Stimulated activated naive CD8-positive, alpha-beta T cell treated with anti-CD3 and anti-CD28 coated beads, Interleukin-15, Interleukin-2, amounts not matched to agents 100 U/mL and 50 U/mL, for 24 hours (primary cell): Measurements from ENCODE around the gene ADM.
"Not testable (repeated sequence)": the region's sequence is repeated elsewhere in the genome, so short reads cannot be mapped to it uniquely, and the experiment has no call there.

Experiments
- ATAC-seq: fragments of 150-1000 bp; cut with Tn5 transposase; one replicate; pipeline ENCODE4 v1.10.0; 2021
- DNase-seq: peaks from one replicate; pipeline ENCODE4 v3.0.0; 2021

Gene ADM

DNA sequence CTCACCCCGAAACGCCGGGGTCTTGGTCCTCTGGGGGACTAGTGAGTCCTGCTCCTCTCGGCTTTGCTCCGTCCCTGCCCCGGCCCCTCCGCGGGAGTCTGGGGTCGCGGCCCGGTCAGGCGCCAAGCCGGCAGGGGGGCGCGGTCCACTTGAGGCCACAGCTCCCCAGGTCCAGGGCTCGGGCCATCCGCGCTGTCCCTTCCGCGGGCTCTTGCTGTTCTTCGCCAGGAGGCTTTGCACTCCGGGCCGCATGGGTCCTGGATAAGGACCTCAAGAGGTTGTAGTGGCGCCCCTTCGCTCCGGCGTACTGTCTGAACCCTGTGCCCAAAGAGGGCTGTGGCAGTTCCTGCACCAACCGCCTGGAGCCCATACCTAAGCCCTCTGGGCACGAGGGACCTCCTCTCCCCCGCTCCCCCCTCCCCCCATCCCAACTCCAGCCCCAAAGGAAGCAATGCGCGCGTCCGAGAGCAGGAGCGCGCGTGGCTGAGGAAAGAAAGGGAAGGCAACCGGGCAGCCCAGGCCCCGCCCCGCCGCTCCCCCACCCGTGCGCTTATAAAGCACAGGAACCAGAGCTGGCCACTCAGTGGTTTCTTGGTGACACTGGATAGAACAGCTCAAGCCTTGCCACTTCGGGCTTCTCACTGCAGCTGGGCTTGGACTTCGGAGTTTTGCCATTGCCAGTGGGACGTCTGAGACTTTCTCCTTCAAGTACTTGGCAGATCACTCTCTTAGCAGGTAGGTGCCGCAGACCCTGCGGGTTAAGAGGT lies at the start of gene ADM:
TSS of gene ADM (plus strand) at position 579 of the 767 bp plus-strand sequence. CDS start 628 bp downstream, outside the sequence.
- ATAC-seq (peak; percentile 26), DNase-seq (peak; percentile 61)

- DNase-seq, result no peak
- ATAC-seq, result no peak
These were observed 49.3 kb upstream of the ADM start for GRCh38 chr11:10255388-10256125.

GRCh38 chr11:10257478-10257877 lies 47.4 kb upstream of the ADM start:
- no peak for DNase-seq
- no peak for ATAC-seq

GRCh38 chr11:10261821-10262220 lies 43.1 kb upstream of the ADM start:
- ATAC-seq, result no peak
- DNase-seq, result no peak

- no peak for ATAC-seq
- DNase-seq, result no peak
These were observed 40.9 kb upstream of the ADM start for GRCh38 chr11:10263929-10264328.

DNA sequence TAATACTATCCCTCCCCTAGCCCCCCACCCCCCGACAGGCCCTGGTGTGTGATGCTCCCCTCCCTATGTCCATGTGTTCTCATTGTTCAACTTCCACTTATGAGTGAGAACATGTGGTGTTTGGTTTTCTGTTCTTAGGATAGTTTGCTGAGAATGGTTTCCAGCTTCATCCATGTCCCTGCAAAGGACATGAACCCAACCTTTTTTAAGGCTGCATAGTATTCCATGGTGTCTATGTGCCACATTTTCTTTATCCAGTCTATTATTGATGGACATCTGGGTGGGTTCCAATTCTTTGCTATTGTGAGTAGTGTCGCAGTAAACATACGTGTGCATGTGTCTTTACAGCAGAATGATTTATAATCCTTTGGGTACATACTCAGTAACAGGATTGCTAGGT lies 40.2 kb upstream of the ADM start:
- DNase-seq, ATAC-seq: not testable (repeated sequence)

DNA sequence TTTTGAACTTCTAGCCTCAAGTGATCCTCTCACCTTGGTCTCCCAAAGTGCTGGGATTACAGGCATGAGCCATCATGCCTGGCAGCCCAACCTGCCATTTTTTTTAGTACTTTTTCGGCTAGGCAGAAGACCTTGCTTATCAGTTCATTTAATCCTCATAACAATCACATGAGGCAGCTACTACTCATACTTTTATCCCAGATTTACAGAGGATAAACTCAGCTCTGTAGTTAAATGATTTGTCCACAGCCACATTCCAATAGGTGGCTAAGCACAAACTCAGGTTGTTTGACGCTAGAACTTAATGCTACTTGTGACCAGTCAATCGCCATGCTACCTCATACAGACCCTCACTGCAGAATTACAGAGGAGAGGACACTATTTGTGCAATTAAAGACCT lies 38.9 kb upstream of the ADM start:
- ATAC-seq, result no peak
- DNase-seq, result no peak

GRCh38 chr11:10267821-10268220 lies 37.1 kb upstream of the ADM start:
- no peak for ATAC-seq
- DNase-seq, result no peak

DNA sequence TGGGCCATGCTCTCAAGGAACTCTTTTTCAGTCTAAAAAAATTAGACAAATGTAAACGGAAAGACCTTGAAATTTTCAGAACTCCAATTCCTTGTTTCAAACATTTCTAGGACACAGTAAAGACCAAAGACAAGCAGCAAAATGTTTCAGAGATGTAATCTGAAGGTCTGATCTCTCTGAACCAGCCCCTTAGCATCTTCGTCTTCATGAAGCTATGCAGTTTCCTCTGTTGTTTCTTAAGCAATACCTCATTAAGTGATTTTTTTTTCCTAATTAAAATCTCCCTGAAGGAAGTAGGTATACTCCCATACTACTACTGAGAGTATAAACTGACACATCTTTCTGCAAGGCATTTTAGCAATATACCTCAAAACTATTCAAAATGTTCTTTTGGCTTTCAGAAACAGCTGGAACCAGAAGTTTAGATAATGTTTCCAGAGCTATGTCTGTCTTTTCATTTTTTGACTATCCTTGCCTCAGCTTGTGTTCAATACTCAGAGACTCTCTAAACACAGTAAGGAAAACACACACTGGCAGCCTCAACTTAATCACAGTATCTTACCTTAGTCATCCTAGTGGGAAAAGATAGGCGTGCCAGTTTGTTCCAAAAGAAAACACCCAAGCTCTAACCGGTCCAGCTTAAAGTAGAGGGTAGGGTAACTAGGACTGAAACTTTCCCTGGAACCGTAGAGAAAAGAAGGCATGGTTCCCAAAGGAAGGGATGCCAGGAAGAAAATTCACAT lies 36.0 kb upstream of the ADM start:
- no peak for DNase-seq
- no peak for ATAC-seq

DNA sequence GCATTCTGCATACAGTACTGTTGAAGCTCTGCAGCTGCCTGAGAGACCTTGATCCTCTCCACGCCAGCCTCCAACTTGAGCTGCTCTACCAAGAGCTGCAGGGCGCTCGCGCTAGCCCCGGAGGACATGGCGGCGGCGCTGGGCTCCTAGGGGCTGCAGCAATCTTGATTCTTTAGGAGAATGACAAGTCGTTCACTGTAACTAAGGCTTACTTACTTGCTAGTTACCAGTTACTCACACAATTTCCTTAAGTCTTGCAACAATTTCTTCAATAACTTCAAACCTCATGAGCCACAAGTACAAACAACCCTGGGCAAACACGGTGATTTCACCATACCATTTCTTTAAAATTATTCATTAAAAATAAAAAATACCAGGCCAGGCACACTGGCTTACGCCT lies 32.7 kb upstream of the ADM start:
- ATAC-seq, result no peak
- DNase-seq, result no peak

DNA sequence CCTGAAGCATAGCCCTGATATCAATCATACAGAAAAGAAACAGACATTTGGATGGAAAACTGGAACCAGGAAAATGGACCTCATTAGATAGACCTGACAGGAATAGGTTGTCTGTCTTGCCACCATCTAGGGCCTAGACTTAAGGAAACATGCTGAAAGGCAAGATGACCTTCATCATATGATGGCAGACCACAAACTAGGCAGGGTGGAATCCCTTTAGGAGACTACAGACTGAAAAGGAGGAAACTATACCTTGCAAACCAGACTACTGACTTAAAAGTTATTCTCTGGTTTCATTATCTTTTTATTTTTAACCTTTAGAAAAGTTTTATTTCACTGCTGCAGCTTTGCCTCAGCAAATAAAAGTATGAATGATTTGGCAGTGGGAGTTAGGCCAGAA lies 31.1 kb upstream of the ADM start:
- peak; percentile 59 for ATAC-seq
- DNase-seq, result no peak

GRCh38 chr11:10274726-10275125 lies 30.1 kb upstream of the ADM start:
- no peak for ATAC-seq
- DNase-seq, result no peak

DNA sequence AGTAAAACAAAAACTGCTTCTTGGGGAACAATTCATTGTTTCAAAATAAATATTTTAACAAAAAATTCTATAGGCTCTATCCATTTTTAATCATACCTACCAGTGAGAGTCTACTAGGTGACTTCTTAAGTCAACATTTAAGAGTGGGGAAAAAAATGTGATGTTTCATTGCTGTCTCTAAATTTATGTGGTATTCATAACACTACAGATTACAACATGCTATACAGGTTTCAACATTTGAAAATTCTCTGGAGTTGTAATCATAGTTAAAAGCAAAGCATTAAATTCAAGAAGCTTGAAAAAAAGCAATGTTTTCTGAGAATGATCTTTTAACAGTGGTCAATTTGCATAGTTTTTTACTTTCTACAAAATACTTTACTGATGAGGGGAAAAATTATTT lies 29.2 kb upstream of the ADM start:
- no peak for DNase-seq
- ATAC-seq, result no peak

- no peak for DNase-seq
- no peak for ATAC-seq
These were observed 22.8 kb upstream of the ADM start for GRCh38 chr11:10282117-10282516.

DNA sequence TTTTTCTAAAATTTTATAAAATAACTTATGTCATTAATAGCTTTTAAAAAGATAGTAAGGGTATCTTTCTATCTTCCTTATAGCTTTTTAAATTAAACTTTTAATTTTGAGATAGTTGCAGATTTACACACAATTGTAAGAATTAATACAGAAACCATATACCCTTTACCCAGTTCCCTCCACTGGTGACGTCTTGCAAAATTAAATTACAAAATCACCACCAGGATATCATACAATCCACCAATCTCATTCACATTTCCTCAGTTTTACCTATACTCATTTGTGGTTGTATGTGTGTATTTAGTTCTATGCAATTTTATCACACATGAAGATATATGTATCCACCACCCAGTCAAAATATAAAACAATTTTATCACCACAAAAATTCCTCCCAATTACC lies 20.9 kb upstream of the ADM start:
- ATAC-seq, result no peak
- DNase-seq, result no peak

DNA sequence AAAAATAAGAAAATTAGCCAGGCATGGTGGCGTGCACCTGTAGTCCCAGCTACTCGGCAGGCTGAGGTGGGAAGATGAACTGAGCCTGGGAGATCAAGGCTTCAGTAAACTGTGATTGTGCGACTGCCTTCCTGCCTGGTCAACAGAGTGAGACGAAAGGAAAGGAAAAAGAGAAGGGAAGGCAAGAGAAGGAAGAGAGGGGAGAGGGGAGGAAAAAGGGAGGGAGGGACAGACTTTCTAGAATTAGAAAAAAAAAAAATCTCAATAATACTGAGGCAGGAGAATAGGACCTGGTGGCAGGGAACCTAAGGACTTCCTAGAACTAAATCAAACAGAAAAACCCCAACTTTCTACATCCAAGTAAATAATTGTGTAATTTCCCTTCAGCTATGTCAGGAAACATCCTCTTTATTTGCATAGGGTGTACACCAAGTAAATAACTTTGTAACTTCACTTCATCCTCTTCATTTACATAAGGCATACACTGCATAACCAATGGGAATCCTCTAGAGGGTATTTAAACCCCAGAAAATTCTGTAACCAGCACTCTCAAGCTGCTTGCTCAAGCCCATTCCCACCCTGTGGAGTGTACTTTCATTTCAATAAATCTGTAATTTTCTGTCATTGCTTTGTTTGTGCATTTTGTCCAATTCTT lies 19.6 kb upstream of the ADM start:
- ATAC-seq (no peak), DNase-seq (no peak)

DNA sequence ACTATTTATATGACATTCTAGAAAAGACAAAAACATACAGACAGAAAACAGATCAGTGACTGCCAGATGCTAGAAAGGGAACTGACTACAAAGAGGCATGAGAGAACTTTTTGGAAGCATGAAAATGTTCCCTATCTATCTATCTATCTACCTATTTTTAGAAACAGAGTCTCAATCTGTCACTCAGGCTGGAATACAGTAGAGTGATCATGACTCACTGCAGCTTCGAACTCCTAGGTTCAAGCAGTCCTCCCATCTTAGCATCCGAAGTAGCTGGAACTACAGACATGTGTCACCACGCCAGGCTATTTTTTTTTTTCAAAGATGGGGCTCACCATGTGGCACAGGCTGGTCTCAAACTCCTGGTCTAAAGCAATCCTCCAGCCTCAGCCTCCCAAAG lies 17.7 kb upstream of the ADM start:
- ATAC-seq (no peak), DNase-seq (no peak)

GRCh38 chr11:10287766-10288715 lies 16.8 kb upstream of the ADM start:
- no peak for ATAC-seq
- DNase-seq, result no peak

DNA sequence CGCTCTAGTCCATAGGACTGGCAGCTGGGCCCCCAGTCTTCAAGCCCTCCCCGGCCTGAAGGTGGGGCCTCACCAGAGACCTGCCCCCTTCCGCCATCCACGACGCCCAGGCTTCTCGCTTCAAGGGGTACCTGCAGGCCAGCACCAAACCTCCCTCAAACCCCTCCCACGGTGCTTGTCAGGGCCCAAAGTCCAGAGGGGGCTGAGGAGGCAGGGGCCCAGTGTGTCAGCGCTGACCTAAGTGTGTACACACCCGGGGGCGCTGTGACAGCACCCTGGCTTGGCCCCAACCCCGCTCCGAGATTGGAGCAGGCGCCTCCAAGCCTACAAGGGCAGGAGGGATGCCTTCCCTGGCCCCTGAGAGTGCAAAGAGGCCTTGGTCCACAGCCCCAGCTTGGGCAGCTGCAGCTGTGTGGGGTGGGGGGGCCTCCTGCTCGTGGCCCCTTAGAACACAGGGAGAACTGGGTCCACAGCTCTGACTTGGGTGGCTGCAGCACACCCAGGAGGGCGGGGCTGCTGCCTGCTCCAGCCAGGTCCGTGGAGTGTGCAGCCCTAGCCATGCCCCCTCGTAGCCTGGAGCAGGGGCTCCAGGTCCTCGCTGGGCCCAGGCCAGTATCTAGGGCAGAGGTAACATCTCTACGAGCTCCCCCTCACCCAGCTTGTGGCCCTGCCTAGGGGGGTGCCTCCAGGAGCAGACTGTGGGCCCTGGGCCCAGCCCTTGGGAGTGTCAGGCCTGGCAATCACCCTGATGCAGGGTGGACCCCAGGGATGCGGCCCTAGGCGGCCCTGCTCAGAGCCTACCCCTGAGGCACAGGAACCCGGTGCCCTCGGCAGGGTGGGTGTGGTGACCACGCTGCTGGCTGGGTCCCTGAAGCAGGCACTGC lies 15.8 kb upstream of the ADM start:
- no peak for DNase-seq

GRCh38 chr11:10289765-10290380 lies 15.0 kb upstream of the ADM start:
- DNase-seq, result no peak
- no peak for ATAC-seq

More for the DNA sequence above, 15.8 kb upstream of the ADM start:
- ATAC-seq, result no peak
